Karpas-422 (cell line): ENCODE measurements around the gene HOTAIR. TPM values are rescaled to one million over a fixed set of nuclear protein-coding genes. Genes with fewer than 3 reads are reported as not detected.

Experiments used
- DNase-seq: peaks from one replicate; pipeline ENCODE4 v3.0.0-alpha.2; 2015
- H2AFZ ChIP-seq: fragments of 200-600 bp; sonication (generic); 2 replicates; pipeline ENCODE4 v1.6.1; 2014; ENCODE audit warnings: antibody characterized with exemption, low read length, mixed read lengths
- H3K27ac ChIP-seq: fragments of 200-600 bp; sonication (generic); 2 replicates; pipeline ENCODE4 v1.5.1; 2014; ENCODE audit warnings: mild to moderate bottlenecking, low read length, moderate library complexity
- H3K27me3 ChIP-seq: fragments of 200-600 bp; sonication (generic); 2 replicates; pipeline ENCODE4 v1.6.1; 2014; ENCODE audit warnings: low read length, mixed read lengths
- H3K36me3 ChIP-seq: fragments of 200-600 bp; sonication (generic); 2 replicates; pipeline ENCODE4 v1.6.1; 2014; ENCODE audit warnings: low read length, mixed read lengths; ENCODE audit not compliant: insufficient read depth
- H3K4me1 ChIP-seq: fragments of 200-600 bp; sonication (generic); 2 replicates; pipeline ENCODE4 v1.6.1; 2014; ENCODE audit warnings: mild to moderate bottlenecking, low read length, mixed read lengths
- H3K4me2 ChIP-seq: fragments of 200-600 bp; sonication (generic); 2 replicates; pipeline ENCODE4 v1.6.1; 2014; ENCODE audit warnings: low read length, low read depth, mild to moderate bottlenecking; ENCODE audit not compliant: poor library complexity, severe bottlenecking
- H3K4me3 ChIP-seq: fragments of 200-600 bp; sonication (generic); 2 replicates; pipeline ENCODE4 v1.5.1; 2014; ENCODE audit warnings: mild to moderate bottlenecking, antibody characterized with exemption, low read length, mixed read lengths
- H3K79me2 ChIP-seq: fragments of 200-600 bp; sonication (generic); 2 replicates; pipeline ENCODE4 v1.6.1; 2014; ENCODE audit warnings: mild to moderate bottlenecking, low read length, mixed read lengths
- H3K9ac ChIP-seq: fragments of 200-600 bp; sonication (generic); 2 replicates; pipeline ENCODE4 v1.6.0; 2014; ENCODE audit warnings: low read length
- H3K9me2 ChIP-seq: fragments of 200-600 bp; sonication (generic), shearing (Covaris generic); replicated peaks from 2 replicates; pipeline ENCODE4 v1.6.0; 2014; ENCODE audit warnings: mild to moderate bottlenecking, low read length, moderate library complexity; ENCODE audit not compliant: insufficient read depth
- H3K9me3 ChIP-seq: fragments of 300-700, 200-600 bp; sonication (generic); 2 replicates; pipeline ENCODE4 v1.6.1; 2014; ENCODE audit warnings: low read length, mixed read lengths
- H4K20me1 ChIP-seq: fragments of 200-600 bp; sonication (generic); 2 replicates; pipeline ENCODE4 v1.6.1; 2014; ENCODE audit warnings: mild to moderate bottlenecking, antibody characterized with exemption, low read length, low read depth; ENCODE audit not compliant: insufficient read depth
- total RNA-seq: library from RNA; depleted of rRNA; stranded (reverse); fragments of >200 nt; shearing (Covaris generic); gene quantifications from 2 replicates; pipeline ENCODE4 v1.2.3, GENCODE V29; 2014; ENCODE audit warnings: low replicate concordance

HOTAIR gene
- total RNA-seq, 1 experiment from 2014 or later, result 0.07 TPM

DNA sequence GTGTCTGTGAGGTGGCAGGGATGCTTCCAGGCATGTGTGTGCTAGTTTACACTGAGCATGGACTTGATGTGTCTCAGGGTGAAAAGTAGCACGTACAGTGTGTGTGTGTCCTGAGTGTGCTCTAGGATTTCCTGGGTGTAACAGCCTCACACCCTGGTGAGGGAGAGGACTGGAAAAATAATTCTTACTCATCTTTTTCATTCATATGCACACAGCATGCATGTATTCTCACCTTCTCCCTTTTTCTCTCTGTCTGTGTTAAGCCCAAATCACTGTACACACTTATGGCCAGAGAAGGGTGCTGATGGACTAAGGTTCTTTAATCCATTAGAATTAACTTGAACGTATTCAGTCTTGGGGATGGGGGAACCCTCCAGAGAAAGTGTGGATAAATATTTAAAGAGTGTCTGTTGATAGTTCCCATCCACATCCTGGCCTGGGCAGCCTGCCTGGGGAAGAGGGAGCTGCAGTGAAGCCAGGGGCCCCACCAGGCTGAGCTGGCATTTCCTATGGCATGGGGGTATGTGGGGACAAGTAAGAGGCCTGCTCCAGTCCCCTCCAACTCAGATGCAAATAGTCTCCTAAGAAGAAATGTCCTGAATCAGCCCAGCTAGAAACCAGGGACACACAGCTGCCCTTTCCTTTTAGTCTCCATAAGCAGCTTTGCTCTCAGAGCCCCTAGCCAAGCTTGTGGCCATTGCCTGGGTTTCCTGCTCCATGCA, 32.9 kb upstream of the HOTAIR start:
- no peak overlapping the region for H3K27ac ChIP-seq
- no peak overlapping the region for H3K4me2 ChIP-seq
- DNase-seq, result no peak
- no peaks in the 10 kb centered on the region for H3K9me3 ChIP-seq
- H4K20me1 ChIP-seq, result no peaks in the 10 kb centered on the region
- no peak overlapping the region for H3K4me3 ChIP-seq
- peaks cover 19% of the 10 kb centered on the region for H3K4me1 ChIP-seq
- H3K36me3 ChIP-seq, result no peaks in the 10 kb centered on the region
- no peaks in the 10 kb centered on the region for H3K27me3 ChIP-seq
- no peaks in the 10 kb centered on the region for H3K9me2 ChIP-seq
- H3K9ac ChIP-seq, result no peak overlapping the region
- no peak overlapping the region for H2AFZ ChIP-seq
- H3K79me2 ChIP-seq, result no peaks in the 10 kb centered on the region

DNA sequence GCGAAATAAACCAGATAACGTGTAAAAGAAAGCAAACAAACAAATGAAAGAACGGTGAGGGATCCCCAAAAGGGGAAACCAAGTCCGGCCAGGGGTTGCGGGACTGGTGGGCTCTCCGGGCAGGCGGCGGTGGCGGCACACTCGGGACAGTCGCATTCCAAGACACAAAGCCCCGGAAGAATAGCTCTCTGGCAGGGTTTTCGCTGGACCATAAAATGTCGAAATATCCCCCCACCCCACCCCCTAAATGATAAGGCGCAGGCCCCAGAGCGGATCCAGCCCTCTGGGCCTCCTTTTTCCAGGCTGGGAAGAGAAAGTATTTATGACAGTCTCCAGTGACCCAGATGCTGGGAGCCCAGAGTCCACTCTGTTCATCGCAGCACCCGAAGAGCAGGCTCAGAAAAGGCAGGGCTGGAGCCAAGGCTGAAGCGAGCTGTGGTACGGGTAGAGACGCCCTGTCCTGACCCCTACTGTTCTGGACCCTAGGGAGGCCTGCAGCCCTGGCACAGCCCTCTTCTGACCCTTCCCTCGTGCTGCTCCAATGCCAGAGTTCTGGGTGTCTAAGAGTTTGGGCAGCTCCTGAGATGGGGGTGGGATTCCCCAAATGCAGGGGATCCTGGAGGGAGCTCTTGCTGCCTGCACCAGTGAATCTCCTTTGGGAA, 31.9 kb upstream of the HOTAIR start:
- Histone ChIP-seq H3K27me3 (no peaks in the 10 kb centered on the region), H3K27ac (no peak overlapping the region), H3K4me1 (peaks cover 18% of the 10 kb centered on the region), H3K9me3 (no peaks in the 10 kb centered on the region), H3K4me2 (peak overlapping the region; percentile 74), H3K4me3 (peak overlapping the region; percentile 53), H4K20me1 (no peaks in the 10 kb centered on the region), H3K9me2 (no peaks in the 10 kb centered on the region), H3K36me3 (no peaks in the 10 kb centered on the region), H3K79me2 (no peaks in the 10 kb centered on the region), H2AFZ (peak overlapping the region; percentile 71; the same call in 1 of the 2 replicates), H3K9ac (peak overlapping the region; percentile 66)
- no peak for DNase-seq

DNA sequence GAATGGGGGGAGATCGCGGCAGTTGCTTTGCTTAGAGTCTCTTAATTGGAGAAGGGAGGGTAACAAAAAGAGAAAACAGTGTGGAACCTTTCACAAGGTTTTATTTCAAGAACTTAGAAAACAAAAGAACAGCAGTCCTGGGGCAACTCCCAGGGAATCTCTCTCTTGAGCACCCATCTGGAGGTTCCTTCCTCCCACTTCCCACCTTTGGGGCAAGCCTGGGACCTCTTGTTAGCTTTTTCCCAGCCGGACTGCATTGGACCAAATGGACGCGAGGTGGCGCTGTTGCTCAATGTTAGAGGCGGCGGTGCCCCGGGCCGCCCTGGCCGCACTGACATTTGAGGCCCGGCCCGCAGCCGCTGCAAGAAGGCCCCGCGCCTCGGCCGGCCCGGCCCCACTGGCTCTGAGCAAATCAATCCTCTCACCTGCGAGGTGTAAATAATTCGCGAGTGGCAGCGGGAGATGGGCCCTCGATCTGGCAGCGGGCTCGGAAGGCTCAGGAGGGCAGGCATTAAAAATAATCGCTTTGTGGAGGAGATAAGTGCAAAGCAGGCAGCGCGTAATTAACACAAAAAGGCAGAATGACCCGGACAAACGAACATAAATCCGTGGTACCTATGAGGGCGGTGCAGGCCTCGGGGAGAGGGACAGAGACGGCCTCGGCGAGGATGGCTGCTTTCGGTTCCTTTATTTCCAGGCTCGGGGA, 31.3 kb upstream of the HOTAIR start:
- Histone ChIP-seq H3K4me1 (peaks cover 11% of the 10 kb centered on the region), H3K4me2 (peak overlapping the region; percentile 74), H2AFZ (peak overlapping the region; percentile 71; the same call in 1 of the 2 replicates)

DNA sequence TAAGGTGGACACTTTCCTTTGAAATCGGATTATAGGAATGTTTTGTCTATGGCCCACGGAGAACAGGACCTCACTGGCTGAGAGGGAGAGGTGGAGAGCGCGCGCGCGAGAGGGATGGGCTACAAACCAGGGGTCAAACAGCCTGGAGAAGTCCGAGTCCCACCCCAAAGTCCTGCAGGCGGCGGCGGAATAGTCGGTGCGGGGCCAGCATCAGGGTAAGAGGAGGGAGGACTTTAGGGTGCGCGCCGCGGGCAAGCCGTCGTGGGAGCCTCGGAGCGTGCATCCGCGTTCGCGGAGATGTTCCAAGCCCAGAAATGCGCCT, 30.7 kb upstream of the HOTAIR start:
- Histone ChIP-seq H3K4me3 (no peak overlapping the region), H2AFZ (no peak overlapping the region), H3K79me2 (no peaks in the 10 kb centered on the region), H3K27me3 (no peaks in the 10 kb centered on the region), H3K4me2 (no peak overlapping the region), H3K9ac (no peak overlapping the region), H3K36me3 (no peaks in the 10 kb centered on the region), H4K20me1 (no peaks in the 10 kb centered on the region), H3K9me3 (no peaks in the 10 kb centered on the region), H3K27ac (no peak overlapping the region), H3K4me1 (peaks cover 8% of the 10 kb centered on the region), H3K9me2 (no peaks in the 10 kb centered on the region)
- no peak for DNase-seq

More for the DNA sequence above, 31.3 kb upstream of the HOTAIR start:
- Histone ChIP-seq H3K9ac (peak overlapping the region; percentile 66), H4K20me1 (no peaks in the 10 kb centered on the region), H3K27me3 (no peaks in the 10 kb centered on the region), H3K27ac (no peak overlapping the region), H3K9me2 (no peaks in the 10 kb centered on the region), H3K79me2 (no peaks in the 10 kb centered on the region), H3K36me3 (no peaks in the 10 kb centered on the region), H3K9me3 (no peaks in the 10 kb centered on the region), H3K4me3 (peak overlapping the region; percentile 53)
- peak; percentile 93 for DNase-seq

DNA sequence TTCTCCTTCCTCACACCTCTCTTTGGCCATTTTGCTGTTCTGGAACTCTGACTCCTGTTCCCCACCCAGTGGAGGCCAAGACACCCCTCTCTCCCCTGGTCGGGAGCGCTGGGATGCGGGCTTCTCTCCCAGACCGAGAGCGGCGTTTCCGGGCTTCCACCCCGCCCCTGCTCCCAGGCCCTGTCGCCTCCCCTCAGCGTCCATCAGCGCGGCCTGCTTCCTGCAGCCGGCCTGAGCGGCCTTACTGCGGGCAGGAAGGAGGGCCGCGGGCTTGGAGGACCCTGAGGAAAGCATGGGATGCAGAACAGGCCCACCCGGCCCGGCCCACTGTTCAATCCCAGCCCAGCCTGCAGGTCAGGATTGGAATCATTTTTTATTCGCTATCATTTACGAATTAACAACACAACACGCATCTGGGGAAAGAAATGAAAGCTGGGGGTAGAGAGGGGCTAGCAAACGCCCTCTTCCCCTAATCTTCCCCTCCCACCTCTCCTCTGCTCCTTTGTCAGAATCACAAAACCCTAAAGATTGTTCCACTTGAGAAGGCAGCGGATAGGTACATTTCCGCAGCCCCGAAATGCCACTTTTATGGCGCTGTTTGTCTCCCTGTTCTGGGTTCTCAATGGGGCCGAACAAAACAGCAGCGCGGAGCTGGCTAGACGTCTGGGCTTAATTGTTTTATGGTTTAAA, 30.2 kb upstream of the HOTAIR start:
- Histone ChIP-seq H3K9me3 (no peaks in the 10 kb centered on the region), H3K27me3 (no peaks in the 10 kb centered on the region)

DNA sequence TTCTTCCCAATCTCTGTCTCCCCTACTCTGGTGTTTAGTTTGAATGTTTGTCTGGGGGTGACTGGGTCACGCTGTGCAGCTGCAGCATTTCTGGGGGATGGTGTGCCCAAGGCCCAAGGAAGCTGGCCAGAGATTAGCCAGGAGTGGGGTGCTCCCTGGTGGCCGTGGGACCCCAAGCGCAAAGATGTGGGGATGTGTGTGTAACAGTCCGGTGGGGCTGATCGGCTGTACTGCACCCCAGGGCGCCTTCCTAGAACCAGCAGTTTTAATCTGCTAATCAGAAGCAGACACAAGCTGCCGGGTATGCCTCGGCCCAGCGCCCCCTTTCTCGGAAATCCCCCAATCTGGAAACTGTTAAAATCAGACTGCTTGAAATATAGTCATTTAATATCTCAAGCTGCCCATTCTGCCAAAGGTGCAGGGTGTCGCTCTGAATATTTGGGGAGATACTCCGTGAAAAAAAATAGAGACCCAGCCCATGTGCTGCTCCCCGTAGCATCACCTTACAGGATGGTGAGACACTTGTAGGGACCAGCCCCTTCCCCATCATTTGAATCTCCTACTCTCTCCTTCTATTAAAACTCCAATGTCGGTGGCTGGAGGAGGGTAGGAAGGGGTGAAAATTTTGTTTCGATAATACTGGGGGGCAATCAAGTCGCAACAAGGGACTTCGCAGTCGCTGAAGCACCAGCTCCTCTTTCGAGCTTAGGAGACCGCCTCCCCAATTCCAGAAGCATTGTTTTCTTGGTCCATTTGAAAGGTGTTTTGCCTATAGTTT, 29.5 kb upstream of the HOTAIR start:
- H2AFZ ChIP-seq, result no peak overlapping the region
- H3K9me2 ChIP-seq, result no peaks in the 10 kb centered on the region
- no peaks in the 10 kb centered on the region for H3K27me3 ChIP-seq
- no peak overlapping the region for H3K4me2 ChIP-seq
- H3K79me2 ChIP-seq, result no peaks in the 10 kb centered on the region
- H3K9me3 ChIP-seq, result no peaks in the 10 kb centered on the region
- H3K9ac ChIP-seq, result no peak overlapping the region
- no peaks in the 10 kb centered on the region for H3K36me3 ChIP-seq
- no peak overlapping the region for H3K4me3 ChIP-seq
- peaks cover 8% of the 10 kb centered on the region for H3K4me1 ChIP-seq
- H4K20me1 ChIP-seq, result no peaks in the 10 kb centered on the region
- no peak overlapping the region for H3K27ac ChIP-seq
- DNase-seq, result no peak

More for the DNA sequence above, 30.2 kb upstream of the HOTAIR start:
- Histone ChIP-seq H3K4me2 (no peak overlapping the region), H3K79me2 (no peaks in the 10 kb centered on the region), H3K36me3 (no peaks in the 10 kb centered on the region), H3K4me3 (no peak overlapping the region), H3K4me1 (peaks cover 8% of the 10 kb centered on the region), H2AFZ (no peak overlapping the region), H3K27ac (no peak overlapping the region), H3K9me2 (no peaks in the 10 kb centered on the region), H4K20me1 (no peaks in the 10 kb centered on the region), H3K9ac (no peak overlapping the region)
- no peak for DNase-seq

DNA sequence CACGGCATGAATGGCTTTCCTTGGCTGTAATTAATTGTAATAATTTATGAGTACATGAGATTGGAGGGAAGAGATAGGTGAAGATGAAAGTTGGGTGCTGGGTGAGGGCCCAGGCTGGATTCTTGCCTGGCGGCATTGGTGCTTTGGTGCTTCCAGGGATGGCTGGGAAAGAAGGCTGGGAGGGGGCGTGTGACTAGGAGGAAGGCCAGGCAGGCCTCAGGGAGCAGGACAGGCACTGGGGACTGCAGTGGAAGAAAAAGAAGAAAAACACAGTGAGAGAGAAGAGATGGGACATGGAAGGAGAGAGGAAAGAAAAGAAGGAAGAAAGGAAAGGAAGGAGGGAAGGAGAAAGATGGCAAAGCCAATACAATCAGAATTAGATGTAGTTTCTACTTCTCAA, 28.9 kb upstream of the HOTAIR start:
- no peak overlapping the region for H3K4me3 ChIP-seq
- H3K4me1 ChIP-seq, result peaks cover 8% of the 10 kb centered on the region
- H2AFZ ChIP-seq, result no peak overlapping the region
- no peak for DNase-seq
- no peaks in the 10 kb centered on the region for H3K79me2 ChIP-seq
- no peak overlapping the region for H3K27ac ChIP-seq
- H3K9me2 ChIP-seq, result no peaks in the 10 kb centered on the region
- H3K36me3 ChIP-seq, result no peaks in the 10 kb centered on the region
- no peaks in the 10 kb centered on the region for H3K27me3 ChIP-seq
- no peaks in the 10 kb centered on the region for H4K20me1 ChIP-seq
- H3K9ac ChIP-seq, result no peak overlapping the region
- H3K9me3 ChIP-seq, result no peaks in the 10 kb centered on the region
- no peak overlapping the region for H3K4me2 ChIP-seq
